Parathyroid adenoma (tissue), 2 donors: ENCODE data around the gene FOXB1.

Experiments used
- H2AFZ ChIP-seq: fragments of 300-600 bp; sonication (generic); one replicate; pipeline ENCODE4 v1.7.0; 2017; ENCODE audit warnings: antibody characterized with exemption, mild to moderate bottlenecking
- H3K27ac ChIP-seq: fragments of 300-600 bp; sonication (generic); one replicate; pipeline ENCODE4 v1.7.0; 2017
- H3K27me3 ChIP-seq: fragments of 300-600 bp; sonication (generic); one replicate; pipeline ENCODE4 v1.7.0; 2017; ENCODE audit warnings: low read length; ENCODE audit not compliant: control insufficient read depth, insufficient read depth
- H3K36me3 ChIP-seq: fragments of 300-600 bp; sonication (generic); one replicate; pipeline ENCODE4 v1.7.0; 2017; ENCODE audit warnings: low read length; ENCODE audit not compliant: control insufficient read depth, insufficient read depth
- H3K4me1 ChIP-seq: fragments of 300-600 bp; sonication (generic); one replicate; pipeline ENCODE4 v1.7.0; 2017; ENCODE audit warnings: control low read depth
- H3K4me2 ChIP-seq: fragments of 300-600 bp; sonication (generic); one replicate; pipeline ENCODE4 v1.7.0; 2017; ENCODE audit warnings: low read length
- H3K4me3 ChIP-seq: fragments of 300-600 bp; sonication (generic); one replicate; pipeline ENCODE4 v1.7.0; 2017; ENCODE audit warnings: low read depth, low read length
- H3K79me2 ChIP-seq: fragments of 300-600 bp; sonication (generic); one replicate; pipeline ENCODE4 v1.7.0; 2017; ENCODE audit warnings: control low read depth
- H3K9ac ChIP-seq: fragments of 300-600 bp; sonication (generic); one replicate; pipeline ENCODE4 v1.7.0; 2017; ENCODE audit warnings: mild to moderate bottlenecking
- H3K9me3 ChIP-seq: fragments of 300-600 bp; sonication (generic); one replicate; pipeline ENCODE4 v1.7.0; 2017; ENCODE audit warnings: low read length; ENCODE audit not compliant: control insufficient read depth
- CTCF ChIP-seq: fragments of 300-600 bp; sonication (generic); IDR thresholded peaks from one replicate; pipeline ENCODE4 v1.7.0; 2017; ENCODE audit warnings: antibody characterized with exemption, mild to moderate bottlenecking
- donor health status: primary hyperparathyroidism.

The FOXB1 gene

GRCh38 chr15:59991834-59992233 is 12.3 kb upstream of the FOXB1 start:
- H3K79me2 ChIP-seq, result no peaks in the 10 kb centered on the region
- peaks cover 23% of the 10 kb centered on the region for H3K27me3 ChIP-seq
- H3K27ac ChIP-seq, result no peak overlapping the region

GRCh38 chr15:59993041-59993750 is 10.9 kb upstream of the FOXB1 start:
- Histone ChIP-seq H3K9me3 (no peaks in the 10 kb centered on the region), H3K4me1 (no peaks in the 10 kb centered on the region), H3K4me3 (no peak overlapping the region), H2AFZ (no peak overlapping the region), H3K27ac (no peak overlapping the region), H3K36me3 (no peaks in the 10 kb centered on the region), H3K9ac (no peak overlapping the region), H3K79me2 (no peaks in the 10 kb centered on the region), H3K4me2 (no peak overlapping the region), H3K27me3 (peaks cover 27% of the 10 kb centered on the region)
- TF ChIP-seq CTCF, result no peak

More at GRCh38 chr15:59991834-59992233, 12.3 kb upstream of the FOXB1 start:
- Histone ChIP-seq H3K36me3 (no peaks in the 10 kb centered on the region), H3K4me3 (no peak overlapping the region), H3K4me1 (no peaks in the 10 kb centered on the region), H3K4me2 (no peak overlapping the region), H2AFZ (no peak overlapping the region), H3K9me3 (no peaks in the 10 kb centered on the region), H3K9ac (no peak overlapping the region)
- TF ChIP-seq CTCF, result no peak

DNA sequence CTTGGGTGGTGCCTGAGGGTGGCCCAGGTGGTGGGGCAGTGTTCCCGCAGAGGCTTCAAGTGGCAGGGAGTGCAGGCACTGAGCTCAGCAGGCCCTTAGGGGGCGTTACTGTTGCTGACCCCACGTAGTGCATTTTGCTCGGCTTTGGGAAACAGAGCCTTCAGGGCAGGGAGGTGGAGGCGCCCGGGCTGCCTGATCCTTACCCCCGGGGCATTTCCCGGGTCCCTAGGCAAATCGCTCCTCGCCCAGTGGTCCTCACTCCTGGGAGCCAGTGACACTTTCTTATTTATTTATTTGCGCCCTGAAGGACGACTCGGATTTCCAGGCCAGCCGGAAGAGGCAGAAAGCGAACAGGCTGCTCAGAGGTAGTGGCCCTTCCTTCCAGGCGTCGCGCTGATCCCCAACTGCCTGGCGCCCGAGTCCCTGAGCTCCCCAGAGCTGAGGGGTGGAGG is 10.1 kb upstream of the FOXB1 start:
- H3K4me3 ChIP-seq, result no peak overlapping the region
- peaks cover 31% of the 10 kb centered on the region for H3K27me3 ChIP-seq
- no peaks in the 10 kb centered on the region for H3K79me2 ChIP-seq
- no peak overlapping the region for H3K9ac ChIP-seq
- H2AFZ ChIP-seq, result no peak overlapping the region
- no peaks in the 10 kb centered on the region for H3K4me1 ChIP-seq
- H3K9me3 ChIP-seq, result no peaks in the 10 kb centered on the region
- no peak overlapping the region for H3K4me2 ChIP-seq
- no peak for TF ChIP-seq CTCF
- H3K36me3 ChIP-seq, result no peaks in the 10 kb centered on the region
- H3K27ac ChIP-seq, result no peak overlapping the region

- H2AFZ ChIP-seq, result no peak overlapping the region
- no peak for TF ChIP-seq CTCF
- no peak overlapping the region for H3K4me2 ChIP-seq
- H3K4me1 ChIP-seq, result no peaks in the 10 kb centered on the region
- H3K27ac ChIP-seq, result no peak overlapping the region
- H3K27me3 ChIP-seq, result peaks cover 31% of the 10 kb centered on the region
- H3K79me2 ChIP-seq, result no peaks in the 10 kb centered on the region
- H3K9ac ChIP-seq, result no peak overlapping the region
- H3K9me3 ChIP-seq, result no peaks in the 10 kb centered on the region
- H3K4me3 ChIP-seq, result no peak overlapping the region
- no peaks in the 10 kb centered on the region for H3K36me3 ChIP-seq
Observed at GRCh38 chr15:59994526-59994887, 9.6 kb upstream of the FOXB1 start.
